SIG-M5 treated with dmso at 0.1 percent for 504 hours (cell line): ENCODE measurements around the gene DLX2.

ENCODE experiments used
- DNase-seq: peaks from one replicate; lab custom pipeline; 2025; ENCODE audit not compliant: unreplicated experiment; lab: John Stamatoyannopoulos, UW

The DLX2 gene

DNA sequence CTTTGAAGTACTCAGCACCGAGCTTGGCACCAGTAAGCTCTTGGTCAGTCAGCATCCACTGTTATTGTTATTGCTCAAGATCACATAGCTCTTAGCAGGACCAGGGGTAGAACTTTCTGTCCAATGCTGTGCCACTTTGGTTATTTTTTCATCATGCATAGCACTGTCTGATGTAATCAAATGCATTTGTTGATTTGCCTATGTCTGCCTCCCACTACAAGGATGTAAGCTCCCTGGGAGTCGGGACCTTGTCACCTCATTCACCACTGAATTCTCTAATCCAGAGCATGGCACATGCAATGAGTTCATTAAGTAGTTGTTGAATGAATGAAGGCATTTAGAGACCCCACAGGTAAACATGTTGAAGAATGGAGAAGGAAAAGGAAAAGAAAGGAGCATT is 46.4 kb downstream of the DLX2 start:
- no peak for DNase-seq

- no peak for DNase-seq
Observed at GRCh38 chr2:172053486-172053885, 49.2 kb downstream of the DLX2 start.

DNA sequence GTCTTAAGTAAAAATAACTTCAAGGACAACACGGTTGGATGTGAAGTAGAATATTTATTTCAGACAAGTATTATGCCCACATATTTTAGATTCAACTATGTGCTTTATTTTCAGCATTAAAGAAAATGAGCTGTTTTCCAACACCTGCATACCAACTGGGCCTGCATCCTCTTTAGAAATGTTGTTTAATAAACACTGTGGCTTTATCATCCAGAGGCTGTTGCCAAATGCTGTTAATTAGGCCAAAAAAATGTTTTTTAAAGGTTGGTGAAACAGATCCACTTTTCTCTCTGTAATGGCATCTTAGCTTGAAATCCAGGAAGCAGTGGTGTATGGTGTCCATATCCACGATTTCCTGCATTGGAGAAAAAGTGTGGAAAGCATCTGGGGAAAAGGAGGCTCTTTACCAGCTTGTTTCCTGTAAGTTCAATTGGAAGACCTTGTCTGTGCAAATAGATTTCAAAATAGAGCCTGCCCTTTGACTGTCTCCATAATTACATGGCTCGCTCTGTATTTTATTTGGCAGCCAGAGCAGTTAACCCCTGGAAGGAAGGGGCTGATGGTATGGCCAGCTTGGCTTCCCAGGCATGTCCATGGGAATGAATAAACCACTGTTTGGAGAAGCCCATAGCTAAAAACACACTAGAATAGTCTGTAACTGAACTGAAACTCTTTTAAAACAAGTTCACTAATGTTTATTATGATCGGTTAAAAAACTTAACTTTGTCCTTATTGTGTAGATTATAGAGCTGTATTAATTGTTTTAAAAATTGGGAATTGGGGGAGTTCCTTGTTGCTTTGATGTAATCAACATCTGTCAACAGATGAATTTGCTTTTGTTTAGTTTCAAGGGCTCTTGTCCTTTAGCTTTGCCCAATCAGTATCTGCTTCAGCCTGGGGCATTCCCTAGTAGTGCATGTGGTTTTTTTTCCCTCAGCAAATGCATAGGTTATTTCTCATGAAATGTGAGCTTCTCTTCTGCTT is 50.4 kb downstream of the DLX2 start:
- no peak for DNase-seq

DNA sequence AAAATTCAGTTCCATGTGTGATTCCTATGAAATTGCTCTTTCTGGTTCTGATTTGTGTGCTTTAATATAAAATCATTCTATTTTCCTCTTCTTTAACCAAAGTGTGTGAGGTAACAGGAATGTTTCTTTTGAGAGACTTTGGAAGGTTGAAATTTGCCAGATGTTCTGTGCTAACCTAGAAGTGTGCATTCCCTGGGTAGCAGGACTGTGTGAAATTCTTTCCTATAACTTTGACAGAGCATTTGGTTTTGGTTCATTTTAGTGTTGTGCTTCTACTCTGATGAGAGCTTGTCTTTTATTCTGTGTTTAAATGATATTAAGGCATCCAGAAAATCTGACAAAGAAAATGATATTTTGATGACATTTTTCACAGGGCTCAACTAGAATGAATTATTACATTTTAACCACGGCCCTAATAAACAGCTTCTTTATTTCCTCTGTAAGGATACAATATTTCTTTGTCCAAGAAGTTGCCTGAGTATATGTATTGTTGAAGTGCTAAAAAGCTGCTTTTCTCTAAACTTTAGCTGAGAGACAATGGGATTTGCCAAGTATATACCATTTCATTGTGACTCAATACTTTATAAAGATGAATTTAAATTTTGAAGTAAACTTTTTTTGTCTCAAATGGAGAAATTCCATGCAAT is 52.1 kb downstream of the DLX2 start:
- no peak for DNase-seq

GRCh38 chr2:172049567-172050120 is 53.1 kb downstream of the DLX2 start:
- DNase-seq: no peak
